Measurements from ENCODE around the gene TEAD1. TPM values are rescaled to one million over a fixed set of nuclear protein-coding genes. Genes with fewer than 3 reads are reported as not detected.

The TEAD1 gene
- total RNA-seq, 1 donor from 2014 or later: 55.3 TPM

- Histone ChIP-seq H3K4me3 (ENCODE audit: low read length in 3 of 3) (no peak overlapping the region), H3K27ac (ENCODE audit: low read depth, low read length) (no peak overlapping the region), H3K9me3 (ENCODE audit: control insufficient read depth in 3 of 3, low read length in 3 of 3) (no peaks in the 10 kb centered on the region), H3K9ac (ENCODE audit: low read depth in 1 of 3, low read length in 3 of 3) (no peak overlapping the region), H3K27me3 (ENCODE audit: control insufficient read depth in 3 of 3, insufficient read depth in 3 of 3, low read length in 3 of 3) (no peaks in the 10 kb centered on the region), H3K36me3 (ENCODE audit: control insufficient read depth in 3 of 3, insufficient read depth in 3 of 3, low read length in 3 of 3) (peaks cover 29 to 47% (median 39%) of the 10 kb centered on the region in 3 donors), H3K4me1 (ENCODE audit: control insufficient read depth in 3 of 3, insufficient read depth in 3 of 3, low read length in 3 of 3) (no peaks in the 10 kb centered on the region)
Observed at GRCh38 chr11:12942157-12942556, 267.9 kb downstream of the TEAD1 start.

DNA sequence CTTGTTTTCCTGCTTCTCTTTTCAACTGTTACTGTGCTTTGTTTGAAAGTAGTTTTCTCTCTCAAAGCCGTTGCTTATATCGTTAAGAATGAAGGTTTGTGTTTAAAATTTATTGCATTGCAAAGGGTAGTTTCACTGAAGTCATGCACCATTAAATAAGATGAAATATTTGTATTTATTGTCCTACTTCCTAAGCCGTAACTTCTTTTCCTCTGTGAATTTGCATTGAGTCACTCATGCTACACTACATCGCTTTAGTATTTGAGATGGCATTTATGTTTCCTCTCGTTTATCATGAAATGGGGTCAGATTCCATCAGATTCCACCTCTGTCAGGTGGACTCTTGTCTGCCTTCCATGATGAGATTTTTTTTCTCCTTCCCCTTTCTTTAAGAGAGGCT, 269.1 kb downstream of the TEAD1 start:
- H3K9me3 ChIP-seq (ENCODE audit: control insufficient read depth in 3 of 3, low read length in 3 of 3): no peaks in the 10 kb centered on the region
- H3K36me3 ChIP-seq (ENCODE audit: control insufficient read depth in 3 of 3, insufficient read depth in 3 of 3, low read length in 3 of 3): peaks cover 28 to 44% (median 35%) of the 10 kb centered on the region in 3 donors
- H3K27me3 ChIP-seq (ENCODE audit: control insufficient read depth in 3 of 3, insufficient read depth in 3 of 3, low read length in 3 of 3): no peaks in the 10 kb centered on the region
- no peak overlapping the region for H3K4me3 ChIP-seq (ENCODE audit: low read length in 3 of 3)
- no peak overlapping the region for H3K9ac ChIP-seq (ENCODE audit: low read depth in 1 of 3, low read length in 3 of 3)
- H3K27ac ChIP-seq (ENCODE audit: low read depth, low read length): no peak overlapping the region
- no peaks in the 10 kb centered on the region for H3K4me1 ChIP-seq (ENCODE audit: control insufficient read depth in 3 of 3, insufficient read depth in 3 of 3, low read length in 3 of 3)

DNA sequence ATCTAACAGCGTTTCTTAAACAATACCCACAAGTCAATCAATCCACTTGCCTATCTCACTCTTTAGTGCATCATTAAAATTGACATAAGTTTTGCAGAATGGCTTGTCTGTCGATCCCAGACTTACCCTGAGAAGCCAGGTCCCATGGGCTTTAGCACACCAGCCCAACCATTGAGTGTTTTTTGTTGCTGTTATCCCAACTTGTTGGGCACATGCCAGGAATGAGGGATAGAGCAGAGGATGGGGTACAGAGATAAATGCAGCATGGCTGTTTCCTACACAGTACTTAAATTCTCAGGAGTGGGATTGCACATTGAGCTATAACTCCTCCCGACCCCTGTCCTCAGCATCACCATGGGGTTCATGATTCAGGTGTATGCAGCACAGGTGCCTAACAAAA, 270.7 kb downstream of the TEAD1 start:
- Histone ChIP-seq H3K9me3 (ENCODE audit: control insufficient read depth in 3 of 3, low read length in 3 of 3) (no peaks in the 10 kb centered on the region), H3K4me3 (ENCODE audit: low read length in 3 of 3) (no peak overlapping the region), H3K27ac (ENCODE audit: low read depth, low read length) (no peak overlapping the region)

DNA sequence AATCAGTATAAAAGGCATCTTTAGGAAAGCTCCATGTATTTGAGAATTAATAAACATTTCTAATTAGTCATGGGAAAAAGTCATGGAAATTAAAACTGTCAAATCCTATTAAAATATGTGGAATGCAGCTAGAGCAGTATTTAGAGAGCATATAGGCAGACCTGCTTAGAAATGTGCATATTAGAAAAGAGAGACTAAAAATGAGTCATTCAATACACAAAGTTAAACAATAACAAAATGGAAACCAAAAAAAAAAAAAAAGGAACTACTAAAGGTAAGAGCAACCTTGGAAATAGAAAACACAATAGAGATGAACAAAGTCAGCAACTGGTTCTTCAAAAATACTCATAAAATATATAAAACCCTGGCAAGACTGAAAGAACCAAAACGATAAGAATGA, 275.2 kb downstream of the TEAD1 start:
- Histone ChIP-seq H3K36me3 (ENCODE audit: control insufficient read depth in 3 of 3, insufficient read depth in 3 of 3, low read length in 3 of 3) (no peaks in the 10 kb centered on the region), H3K4me1 (ENCODE audit: control insufficient read depth in 3 of 3, insufficient read depth in 3 of 3, low read length in 3 of 3) (no peaks in the 10 kb centered on the region), H3K27me3 (ENCODE audit: control insufficient read depth in 3 of 3, insufficient read depth in 3 of 3, low read length in 3 of 3) (no peaks in the 10 kb centered on the region)

More for the DNA sequence above, 270.7 kb downstream of the TEAD1 start:
- Histone ChIP-seq H3K9ac (ENCODE audit: low read depth in 1 of 3, low read length in 3 of 3) (no peak overlapping the region), H3K4me1 (ENCODE audit: control insufficient read depth in 3 of 3, insufficient read depth in 3 of 3, low read length in 3 of 3) (no peaks in the 10 kb centered on the region), H3K36me3 (ENCODE audit: control insufficient read depth in 3 of 3, insufficient read depth in 3 of 3, low read length in 3 of 3) (peaks cover 17 to 30% (median 21%) of the 10 kb centered on the region in 3 donors), H3K27me3 (ENCODE audit: control insufficient read depth in 3 of 3, insufficient read depth in 3 of 3, low read length in 3 of 3) (no peaks in the 10 kb centered on the region)

DNA sequence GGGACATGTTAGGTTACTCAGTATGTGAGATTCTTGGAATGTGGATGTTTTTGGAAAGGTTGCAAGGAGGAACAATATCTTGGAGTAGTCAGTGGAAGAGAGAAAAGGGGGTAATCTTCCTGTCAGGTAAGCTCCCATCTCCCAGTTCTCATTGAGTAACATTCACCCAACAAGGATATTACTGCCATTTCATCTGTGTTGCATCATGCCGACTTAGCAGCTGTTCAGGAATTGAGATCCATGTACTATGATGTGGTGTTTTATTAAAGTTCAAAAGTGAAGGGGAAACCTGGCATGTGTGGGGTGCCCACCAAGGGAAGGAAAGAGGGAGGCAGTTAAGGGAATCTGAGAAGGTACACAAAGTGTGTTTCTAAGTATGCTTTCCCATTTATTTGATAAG, 276.4 kb downstream of the TEAD1 start:
- Histone ChIP-seq H3K27ac (ENCODE audit: low read depth, low read length) (no peak overlapping the region), H3K9ac (ENCODE audit: low read depth in 1 of 3, low read length in 3 of 3) (no peak overlapping the region), H3K4me1 (ENCODE audit: control insufficient read depth in 3 of 3, insufficient read depth in 3 of 3, low read length in 3 of 3) (no peaks in the 10 kb centered on the region), H3K36me3 (ENCODE audit: control insufficient read depth in 3 of 3, insufficient read depth in 3 of 3, low read length in 3 of 3) (no peaks in the 10 kb centered on the region), H3K27me3 (ENCODE audit: control insufficient read depth in 3 of 3, insufficient read depth in 3 of 3, low read length in 3 of 3) (no peaks in the 10 kb centered on the region), H3K4me3 (ENCODE audit: low read length in 3 of 3) (no peak overlapping the region), H3K9me3 (ENCODE audit: control insufficient read depth in 3 of 3, low read length in 3 of 3) (peaks cover 0 to 11% (median 2%) of the 10 kb centered on the region in 3 donors)

More for the DNA sequence above, 275.2 kb downstream of the TEAD1 start:
- H3K4me3 ChIP-seq (ENCODE audit: low read length in 3 of 3): no peak overlapping the region
- H3K9me3 ChIP-seq (ENCODE audit: control insufficient read depth in 3 of 3, low read length in 3 of 3): peaks cover 0 to 11% (median 2%) of the 10 kb centered on the region in 3 donors
- H3K9ac ChIP-seq (ENCODE audit: low read depth in 1 of 3, low read length in 3 of 3): no peak overlapping the region
- H3K27ac ChIP-seq (ENCODE audit: low read depth, low read length): no peak overlapping the region

GRCh38 chr11:12951376-12951775, 277.2 kb downstream of the TEAD1 start:
- H3K27ac ChIP-seq (ENCODE audit: low read depth, low read length): no peak overlapping the region
- peaks cover 0 to 11% (median 2%) of the 10 kb centered on the region in 3 donors for H3K9me3 ChIP-seq (ENCODE audit: control insufficient read depth in 3 of 3, low read length in 3 of 3)
- no peaks in the 10 kb centered on the region for H3K36me3 ChIP-seq (ENCODE audit: control insufficient read depth in 3 of 3, insufficient read depth in 3 of 3, low read length in 3 of 3)
- no peak overlapping the region for H3K4me3 ChIP-seq (ENCODE audit: low read length in 3 of 3)
- no peaks in the 10 kb centered on the region for H3K4me1 ChIP-seq (ENCODE audit: control insufficient read depth in 3 of 3, insufficient read depth in 3 of 3, low read length in 3 of 3)
- H3K9ac ChIP-seq (ENCODE audit: low read depth in 1 of 3, low read length in 3 of 3): no peak overlapping the region
- H3K27me3 ChIP-seq (ENCODE audit: control insufficient read depth in 3 of 3, insufficient read depth in 3 of 3, low read length in 3 of 3): no peaks in the 10 kb centered on the region

- Histone ChIP-seq H3K4me1 (ENCODE audit: control insufficient read depth in 3 of 3, insufficient read depth in 3 of 3, low read length in 3 of 3) (no peaks in the 10 kb centered on the region), H3K9me3 (ENCODE audit: control insufficient read depth in 3 of 3, low read length in 3 of 3) (peaks cover 0 to 11% (median 2%) of the 10 kb centered on the region in 3 donors), H3K9ac (ENCODE audit: low read depth in 1 of 3, low read length in 3 of 3) (no peak overlapping the region), H3K27me3 (ENCODE audit: control insufficient read depth in 3 of 3, insufficient read depth in 3 of 3, low read length in 3 of 3) (no peaks in the 10 kb centered on the region), H3K36me3 (ENCODE audit: control insufficient read depth in 3 of 3, insufficient read depth in 3 of 3, low read length in 3 of 3) (no peaks in the 10 kb centered on the region), H3K4me3 (ENCODE audit: low read length in 3 of 3) (no peak overlapping the region), H3K27ac (ENCODE audit: low read depth, low read length) (no peak overlapping the region)
Observed at GRCh38 chr11:12952094-12952493, 277.9 kb downstream of the TEAD1 start.

- no peak overlapping the region for H3K4me3 ChIP-seq (ENCODE audit: low read length in 3 of 3)
- H3K36me3 ChIP-seq (ENCODE audit: control insufficient read depth in 3 of 3, insufficient read depth in 3 of 3, low read length in 3 of 3): no peaks in the 10 kb centered on the region
- H3K4me1 ChIP-seq (ENCODE audit: control insufficient read depth in 3 of 3, insufficient read depth in 3 of 3, low read length in 3 of 3): no peaks in the 10 kb centered on the region
- H3K9ac ChIP-seq (ENCODE audit: low read depth in 1 of 3, low read length in 3 of 3): no peak overlapping the region
- H3K9me3 ChIP-seq (ENCODE audit: control insufficient read depth in 3 of 3, low read length in 3 of 3): no peaks in the 10 kb centered on the region
- peaks cover 0 to 3% (median 0%) of the 10 kb centered on the region in 3 donors for H3K27me3 ChIP-seq (ENCODE audit: control insufficient read depth in 3 of 3, insufficient read depth in 3 of 3, low read length in 3 of 3)
- H3K27ac ChIP-seq (ENCODE audit: low read depth, low read length): no peak overlapping the region
Observed at GRCh38 chr11:12958986-12959385, 284.8 kb downstream of the TEAD1 start.

DNA sequence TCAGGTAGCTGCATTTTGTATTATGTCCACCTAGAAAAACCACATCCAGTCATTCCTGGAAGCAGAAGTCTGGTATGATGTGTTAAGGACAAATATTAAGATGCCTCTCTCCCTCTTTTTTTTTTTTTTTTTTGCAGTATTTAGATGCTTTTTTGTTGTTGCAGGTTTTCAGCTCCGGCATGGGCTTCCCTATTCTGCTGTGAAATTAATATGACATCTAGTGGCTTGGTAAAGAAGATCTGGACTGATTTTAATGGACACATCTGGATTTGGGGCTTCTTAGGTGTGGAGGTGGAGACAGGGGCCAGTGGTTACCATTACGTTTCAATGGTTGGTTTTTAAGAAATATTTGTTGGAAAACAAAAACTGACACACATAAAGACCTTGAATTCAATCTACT, 287.4 kb downstream of the TEAD1 start:
- Histone ChIP-seq H3K9me3 (ENCODE audit: control insufficient read depth in 3 of 3, low read length in 3 of 3) (no peaks in the 10 kb centered on the region), H3K27ac (ENCODE audit: low read depth, low read length) (no peak overlapping the region), H3K27me3 (ENCODE audit: control insufficient read depth in 3 of 3, insufficient read depth in 3 of 3, low read length in 3 of 3) (peaks cover 0 to 3% (median 0%) of the 10 kb centered on the region in 3 donors), H3K36me3 (ENCODE audit: control insufficient read depth in 3 of 3, insufficient read depth in 3 of 3, low read length in 3 of 3) (no peaks in the 10 kb centered on the region), H3K4me3 (ENCODE audit: low read length in 3 of 3) (no peak overlapping the region), H3K4me1 (ENCODE audit: control insufficient read depth in 3 of 3, insufficient read depth in 3 of 3, low read length in 3 of 3) (no peaks in the 10 kb centered on the region), H3K9ac (ENCODE audit: low read depth in 1 of 3, low read length in 3 of 3) (no peak overlapping the region)

DNA sequence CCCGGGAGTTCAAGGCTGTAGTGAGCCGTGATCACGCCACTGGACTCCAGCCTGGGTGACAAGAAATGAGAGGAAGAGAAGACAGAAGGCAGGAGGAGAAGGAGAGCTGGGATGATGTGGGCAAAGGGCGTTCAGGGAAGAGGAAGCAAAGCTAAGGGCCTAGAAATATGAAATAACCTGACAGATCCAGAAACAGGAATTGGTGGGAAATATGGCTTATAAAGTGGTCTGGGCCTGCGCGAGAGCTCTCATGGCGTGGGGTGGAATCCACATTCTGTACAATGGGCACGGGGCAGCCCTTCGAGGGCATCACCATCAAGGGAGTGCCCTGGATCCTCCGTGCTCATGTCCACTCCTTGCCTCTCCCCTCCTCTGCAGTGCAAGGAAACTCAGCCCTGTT, 288.1 kb downstream of the TEAD1 start:
- Histone ChIP-seq H3K4me3 (ENCODE audit: low read length in 3 of 3) (no peak overlapping the region), H3K4me1 (ENCODE audit: control insufficient read depth in 3 of 3, insufficient read depth in 3 of 3, low read length in 3 of 3) (no peaks in the 10 kb centered on the region), H3K9ac (ENCODE audit: low read depth in 1 of 3, low read length in 3 of 3) (no peak overlapping the region), H3K36me3 (ENCODE audit: control insufficient read depth in 3 of 3, insufficient read depth in 3 of 3, low read length in 3 of 3) (no peaks in the 10 kb centered on the region), H3K27me3 (ENCODE audit: control insufficient read depth in 3 of 3, insufficient read depth in 3 of 3, low read length in 3 of 3) (peaks cover 0 to 3% (median 0%) of the 10 kb centered on the region in 3 donors), H3K27ac (ENCODE audit: low read depth, low read length) (no peak overlapping the region), H3K9me3 (ENCODE audit: control insufficient read depth in 3 of 3, low read length in 3 of 3) (no peaks in the 10 kb centered on the region)
